GM12878 (cell line): ENCODE results near the gene PDX1. TPM values are rescaled to one million over a fixed set of nuclear protein-coding genes. Genes with fewer than 3 reads are reported as not detected.

Experiments
- BACH1 ChIP-seq: fragments of 450-650 bp; IDR thresholded peaks from 2 replicates; pipeline ENCODE4 v1.6.1; 2017; ENCODE audit warnings: mild to moderate bottlenecking, borderline replicate concordance
- BCL11A ChIP-seq: IDR thresholded peaks from 2 replicates; pipeline ENCODE4 v1.6.1; 2011; ENCODE audit warnings: low read depth, low read length
- BHLHE40 ChIP-seq, 2 experiments: fragments of 450-650 bp in 1 of 2; IDR thresholded peaks; 2 replicates each; pipeline ENCODE4 v1.6.1; 2011 to 2017; ENCODE audit warnings: low read depth in 2 of 2, borderline replicate concordance in 1 of 2, improper control_type of control experiment in 1 of 2, low read length in 1 of 2, mild to moderate bottlenecking in 1 of 2
- CBFB ChIP-seq: IDR thresholded peaks from 2 replicates; pipeline ENCODE4 v1.6.1; 2016; ENCODE audit warnings: antibody characterized with exemption, low read depth
- CHD4 ChIP-seq: fragments of 200-600 bp; sonication (generic); IDR thresholded peaks from 2 replicates; pipeline ENCODE4 v1.6.1; 2016; ENCODE audit warnings: mild to moderate bottlenecking
- EGR1 ChIP-seq, 2 experiments: IDR thresholded peaks; 1 replicate in 1 of 2; 2 replicates in 1 of 2; pipeline ENCODE4 v1.6.1; 2011 to 2012; ENCODE audit warnings: low read depth in 2 of 2, low read length in 2 of 2, borderline replicate concordance in 1 of 2, mild to moderate bottlenecking in 1 of 2, moderate library complexity in 1 of 2
- ELK1 ChIP-seq: IDR thresholded peaks from 2 replicates; pipeline ENCODE4 v1.6.1; 2012; ENCODE audit warnings: low read depth, low read length, improper control_type of control experiment
- EP300 ChIP-seq, 2 experiments: fragments of 150-350 bp in 1 of 2; IDR thresholded peaks; 2 replicates each; pipeline ENCODE4 v1.6.1; 2011 to 2012; ENCODE audit warnings: low read depth in 2 of 2, low read length in 2 of 2, borderline replicate concordance in 1 of 2, improper control_type of control experiment in 1 of 2, inconsistent platforms in 1 of 2; ENCODE audit not compliant: control insufficient read depth in 1 of 2
- GABPA ChIP-seq: IDR thresholded peaks from 2 replicates; pipeline ENCODE4 v1.6.1; 2014; ENCODE audit warnings: antibody characterized with exemption, low read depth, mild to moderate bottlenecking, inconsistent platforms
- HCFC1 ChIP-seq: fragments of 150-350 bp; IDR thresholded peaks from 2 replicates; pipeline ENCODE4 v1.6.1; 2014; ENCODE audit warnings: low read length
- IRF4 ChIP-seq: IDR thresholded peaks from 2 replicates; pipeline ENCODE4 v1.6.1; 2011; ENCODE audit warnings: low read depth, low read length
- JUNB ChIP-seq: IDR thresholded peaks from 2 replicates; pipeline ENCODE4 v1.6.1; 2016; ENCODE audit warnings: antibody characterized with exemption, mild to moderate bottlenecking
- MEF2B ChIP-seq: fragments of 450-650 bp; IDR thresholded peaks from 2 replicates; pipeline ENCODE4 v1.6.1; 2018; ENCODE audit warnings: mild to moderate bottlenecking, moderate library complexity; ENCODE audit not compliant: partially characterized antibody, poor library complexity, severe bottlenecking
- MTA3 ChIP-seq: IDR thresholded peaks from 2 replicates; pipeline ENCODE4 v1.6.1; 2012; ENCODE audit warnings: low read length, inconsistent platforms, borderline replicate concordance
- MYC ChIP-seq: IDR thresholded peaks from 2 replicates; pipeline ENCODE4 v1.6.1; 2011; ENCODE audit warnings: mild to moderate bottlenecking, low read length, moderate library complexity, inconsistent platforms; ENCODE audit not compliant: insufficient read depth, insufficient replicate concordance, insufficient read length, severe bottlenecking
- NFYA ChIP-seq: IDR thresholded peaks from 2 replicates; pipeline ENCODE4 v1.6.1; 2011; ENCODE audit warnings: low read depth, mild to moderate bottlenecking, low read length, improper control_type of control experiment, borderline replicate concordance
- PAX8 ChIP-seq: fragments of 450-650 bp; IDR thresholded peaks from 2 replicates; pipeline ENCODE4 v1.6.1; 2017; ENCODE audit warnings: mild to moderate bottlenecking, moderate library complexity
- POU2F2 ChIP-seq: IDR thresholded peaks from 3 replicates; pipeline ENCODE4 v1.6.1; 2011; ENCODE audit warnings: low read depth, mild to moderate bottlenecking, low read length, borderline replicate concordance
- RAD21 ChIP-seq: IDR thresholded peaks from 2 replicates; pipeline ENCODE4 v1.6.1; 2011; ENCODE audit warnings: mild to moderate bottlenecking, low read depth, low read length, moderate library complexity; ENCODE audit not compliant: insufficient read depth
- SMAD5 ChIP-seq: IDR thresholded peaks from 2 replicates; pipeline ENCODE4 v1.6.1; 2016; ENCODE audit warnings: antibody characterized with exemption, low read depth
- SMC3 ChIP-seq: IDR thresholded peaks from 2 replicates; pipeline ENCODE4 v1.6.1; 2011; ENCODE audit warnings: low read length, improper control_type of control experiment, borderline replicate concordance
- SUPT20H ChIP-seq: IDR thresholded peaks from 2 replicates; pipeline ENCODE4 v1.6.1; 2011; ENCODE audit warnings: low read depth, mild to moderate bottlenecking, low read length, moderate library complexity, borderline replicate concordance; ENCODE audit not compliant: control insufficient read depth
- SUZ12 ChIP-seq: fragments of 200-600 bp; sonication (generic); IDR thresholded peaks from one replicate; pipeline ENCODE4 v1.6.1; 2018; ENCODE audit warnings: antibody characterized with exemption, mild to moderate bottlenecking; ENCODE audit not compliant: unreplicated experiment
- TARDBP ChIP-seq: IDR thresholded peaks from 2 replicates; pipeline ENCODE4 v1.6.1; 2016; ENCODE audit warnings: borderline replicate concordance
- ZNF217 ChIP-seq: fragments of 450-650 bp; IDR thresholded peaks from 2 replicates; pipeline ENCODE4 v1.6.1; 2017; ENCODE audit warnings: antibody characterized with exemption, mild to moderate bottlenecking
- ZNF592 ChIP-seq: fragments of 450-650 bp; IDR thresholded peaks from 2 replicates; pipeline ENCODE4 v1.6.1; 2017; ENCODE audit warnings: mild to moderate bottlenecking, moderate library complexity
- polyA plus RNA-seq, 11 experiments: library from polyadenylated mRNA; depleted of rRNA in 4 of 11; unstranded in 6 of 11; stranded (reverse) in 5 of 11; fragments of >200 nt; fragmentation: Nextera tagmentation in 4 of 11; fragmentation: Illumina TruSeq in 1 of 11; extraction: Ambion mirVana in 4 of 11; extraction: Trizol in 1 of 11; gene quantifications; 1 replicate in 1 of 11; 2 replicates in 10 of 11; pipeline versions ENCODE4 v1.2.1 to v1.2.3, GENCODE V29; 2011 to 2016; ENCODE audit warnings: inconsistent platforms in 2 of 11, missing spikeins in 2 of 11, low read depth in 1 of 11
- total RNA-seq, 4 experiments: library from RNA; depleted of rRNA in 3 of 4; stranded (reverse); fragments of >200 nt in 3 of 4; fragmentation: Illumina TruSeq in 1 of 4; extraction: Trizol in 1 of 4; gene quantifications; 2 replicates each; pipeline versions ENCODE4 v1.2.1 to v1.2.3, GENCODE V29; 2013 to 2021

The PDX1 gene
- total and polyA plus RNA-seq, 10 of the 15 experiments (the other 5 are each of a cell fraction or from before 2014, with no cell fraction given) = 0.02 to 0.03 TPM; not detected in 8

- no peak for TF ChIP-seq JUNB
- TF ChIP-seq BCL11A = no peak
- TF ChIP-seq HCFC1 = no peak
- no peak for TF ChIP-seq POU2F2
- no peak for TF ChIP-seq SMAD5
- TF ChIP-seq MYC = no peak
- TF ChIP-seq PAX8 = no peak
- peak in 1 of 2 experiments; percentile 44; a peak in 1 of 4 replicates for TF ChIP-seq BHLHE40 (IDR thresholded peaks at IDR 0.05; ENCODE audit: borderline replicate concordance in 1 of 2, low read depth in 2 of 2, low read length in 1 of 2)
- TF ChIP-seq TARDBP = peak; percentile 46; the same call in 1 of the 2 replicates
- peak; percentile 58 for TF ChIP-seq SMC3
- peak; percentile 82 for TF ChIP-seq RAD21
- no peak for TF ChIP-seq NFYA
- TF ChIP-seq CHD4 = no peak
- TF ChIP-seq EGR1 (IDR thresholded peaks at IDR 0.05; ENCODE audit: borderline replicate concordance in 1 of 2, low read depth in 2 of 2, low read length in 2 of 2) = 0 out of 3 replicates have a peak, but pooled peaks of 1 of the 2 experiments have one; percentile 10
- no peak for TF ChIP-seq IRF4
- TF ChIP-seq MEF2B = peak; percentile 27
- TF ChIP-seq GABPA = no peak
- TF ChIP-seq ZNF217 = no peak
- no peak for TF ChIP-seq SUPT20H
- TF ChIP-seq EP300 (IDR thresholded peaks at IDR 0.05; ENCODE audit: borderline replicate concordance in 1 of 2, control insufficient read depth in 1 of 2, low read depth in 2 of 2, low read length in 2 of 2) = no peak
- TF ChIP-seq BACH1 = no peak
- peak; percentile 39 for TF ChIP-seq SUZ12
- TF ChIP-seq ZNF592 = peak; percentile 32; the same call in 1 of the 2 replicates
- TF ChIP-seq MTA3 = no peak
- TF ChIP-seq CBFB = no peak
- no peak for TF ChIP-seq ELK1
These were observed 34.0 kb downstream of the PDX1 start (continued) for GRCh38 chr13:27953676-27954405.
